HepG2 (cell line): ENCODE data around the gene KDM5A. TPM values are rescaled to one million over a fixed set of nuclear protein-coding genes. Genes with fewer than 3 reads are reported as not detected.
"Not testable (repeated sequence)": the region's sequence is repeated elsewhere in the genome, so short reads cannot be mapped to it uniquely, and the experiment has no call there.

Experiments
- ATAC-seq: fragments of 200-7000 bp; cut with Tn5 transposase; 3 replicates; pipeline ENCODE4 v1.9.1; 2020; ENCODE audit warnings: mild to moderate bottlenecking, moderate library complexity
- BruUV-seq: library from RNA; stranded (reverse); fragments of 400-500 nt; replicated peaks from 2 replicates; lab custom pipeline; 2021; lab: Mats Ljungman, UMichigan
- CTCF ChIA-PET: fragments of 300-600 bp; formaldehyde crosslinking; extraction: SDS; loops from one replicate; lab custom pipeline; 2021; ENCODE audit warnings: low total read pairs, inconsistent platforms, low intra/inter-chr PET ratio; lab: Yijun Ruan, JAX
- POLR2A ChIA-PET: fragments of 350-600 bp; sonication (Branson Sonifier 250); formaldehyde crosslinking; loops from one replicate; lab custom pipeline; 2020; ENCODE audit warnings: antibody characterized with exemption, inconsistent platforms; lab: Yijun Ruan, JAX
- DNase-seq: peaks from one replicate; pipeline ENCODE4 v3.0.0-alpha.2; 2015; ENCODE audit warnings: low spot score
- FAIRE-seq: peaks from 3 replicates; lab custom pipeline; 2011; peaks lifted over from hg19 to GRCh38; lab: Jason Lieb, UNC
- H2AFZ ChIP-seq: one replicate; pipeline ENCODE4 v1.6.1; 2011; ENCODE audit warnings: low read length, inconsistent platforms
- H3K27ac ChIP-seq: fragments of 300-600 bp; 3 replicates; pipeline ENCODE4 v1.8.0; 2011; ENCODE audit warnings: mixed run types, mild to moderate bottlenecking, mixed read lengths, low read length, inconsistent platforms; ENCODE audit not compliant: insufficient read depth; ENCODE audit errors: extremely low read length
- H3K27me3 ChIP-seq, 2 experiments: fragments of 200-600 bp in 1 of 2; 2 replicates in 1 of 2; 3 replicates in 1 of 2; pipeline versions ENCODE4 v1.6.0 to v1.8.0; 2011; ENCODE audit warnings: low read length in 2 of 2, mild to moderate bottlenecking in 2 of 2, moderate library complexity in 2 of 2, inconsistent platforms in 1 of 2; ENCODE audit not compliant: insufficient read depth in 2 of 2, control insufficient read depth in 1 of 2
- H3K36me3 ChIP-seq, 2 experiments: fragments of 200-600 bp in 1 of 2; replicated peaks in 1 of 2; 2 replicates in 1 of 2; 3 replicates in 1 of 2; pipeline versions ENCODE4 v1.5.1 to v1.8.0; 2011; ENCODE audit warnings: low read length in 2 of 2, inconsistent platforms in 1 of 2; ENCODE audit not compliant: insufficient read depth in 2 of 2, control insufficient read depth in 1 of 2
- H3K4me1 ChIP-seq: 2 replicates; pipeline ENCODE4 v1.5.1; 2012; ENCODE audit warnings: low read length, inconsistent platforms; ENCODE audit not compliant: insufficient read depth
- H3K4me2 ChIP-seq: 2 replicates; pipeline ENCODE4 v1.6.0; 2011; ENCODE audit warnings: low read depth, low read length, inconsistent platforms
- H3K4me3 ChIP-seq, 3 experiments: fragments of 200-600 bp in 1 of 3; sonication (generic), shearing (Covaris generic) in 1 of 3; replicated peaks in 1 of 3; 2 replicates each; pipeline ENCODE4 v1.5.1; 2011 to 2016; ENCODE audit warnings: low read length in 3 of 3, inconsistent platforms in 2 of 3, low read depth in 2 of 3, mild to moderate bottlenecking in 2 of 3, control low read depth in 1 of 3, mixed read lengths in 1 of 3; ENCODE audit not compliant: insufficient read depth in 1 of 3
- H3K79me2 ChIP-seq: one replicate; pipeline ENCODE4 v1.6.1; 2011; ENCODE audit warnings: low read length, inconsistent platforms; ENCODE audit not compliant: insufficient read depth
- H3K9ac ChIP-seq: 2 replicates; pipeline ENCODE4 v1.6.0; 2011; ENCODE audit warnings: mild to moderate bottlenecking, low read depth, low read length, inconsistent platforms; ENCODE audit not compliant: insufficient read depth
- H3K9me3 ChIP-seq: 2 replicates; pipeline ENCODE4 v1.5.1; 2012; ENCODE audit warnings: mild to moderate bottlenecking, low read length
- H4K20me1 ChIP-seq: 2 replicates; pipeline ENCODE4 v1.6.0; 2011; ENCODE audit warnings: inconsistent platforms, mild to moderate bottlenecking, low read length, moderate library complexity; ENCODE audit not compliant: insufficient read depth
- ESRRA ChIP-seq: sonication (generic); formaldehyde crosslinking; IDR thresholded peaks from 2 replicates; pipeline ENCODE4 v1.5.1; 2020; ENCODE audit warnings: mild to moderate bottlenecking, low read depth, missing genetic modification reagents
- ONECUT2 ChIP-seq: sonication (generic); formaldehyde crosslinking; IDR thresholded peaks from 2 replicates; pipeline ENCODE4 v1.4.0; 2020; ENCODE audit warnings: missing genetic modification reagents
- RERE ChIP-seq: IDR thresholded peaks from 2 replicates; pipeline ENCODE4 v1.6.1; 2016; ENCODE audit warnings: low read depth, missing genetic modification reagents, missing compliant biosample characterization
- ZNF232 ChIP-seq: sonication (generic); formaldehyde crosslinking; IDR thresholded peaks from 2 replicates; pipeline ENCODE4 v1.4.0; 2020; ENCODE audit warnings: missing genetic modification reagents, borderline replicate concordance
- ZNF354B ChIP-seq: sonication (generic); formaldehyde crosslinking; IDR thresholded peaks from 2 replicates; pipeline ENCODE4 v1.8.0; 2022; ENCODE audit warnings: mild to moderate bottlenecking, missing genetic modification reagents
- ZNF557 ChIP-seq: sonication (generic); formaldehyde crosslinking; IDR thresholded peaks from 2 replicates; pipeline ENCODE4 v1.4.0; 2020; ENCODE audit warnings: missing genetic modification reagents
- ZNF792 ChIP-seq: IDR thresholded peaks from 2 replicates; pipeline ENCODE4 v1.6.1; 2016
- WGBS: methylation state at CpG from one replicate; pipeline ENCODE4 v1.1.6; 2017; ENCODE audit warnings: low lambda C conversion rate; 5-methylcytosine and 5-hydroxymethylcytosine counted together
- in situ Hi-C: cut with HindIII; loops from 2 replicates; pipeline ENCODE4 v1.10.0; 2017; ENCODE audit warnings: low pct_unique_long_range_greater_than_20kb; ENCODE audit not compliant: extremely low pct_ligation_motif_present
- intact Hi-C: fragments of 100-400 bp; cut with micrococcal nuclease; formaldehyde crosslinking; loops from one replicate; pipeline ENCODE4 v1.10.0; 2022; ENCODE audit not compliant: unreplicated experiment
- polyA plus RNA-seq, 8 experiments: library from polyadenylated mRNA; depleted of rRNA in 3 of 8; stranded (reverse) in 7 of 8; unstranded in 1 of 8; fragments of >200 nt; fragmentation: Illumina TruSeq in 4 of 8; extraction: Trizol in 4 of 8; gene quantifications; 2 replicates each; pipeline versions ENCODE4 v1.2.1 to v1.2.3, GENCODE V29; 2011 to 2016; ENCODE audit warnings: low read depth in 4 of 8, missing spikeins in 1 of 8, mixed read lengths in 1 of 8; ENCODE audit not compliant: insufficient read depth in 1 of 8
- total RNA-seq, 5 experiments: library from RNA; depleted of rRNA; stranded (reverse); fragments of >200 nt; fragmentation: Illumina TruSeq; extraction: Trizol; gene quantifications; 2 replicates each; pipeline ENCODE4 v1.2.3, GENCODE V29; 2016; ENCODE audit warnings: low read depth in 1 of 5

The KDM5A gene
- total and polyA plus RNA-seq, 2 of the 13 experiments (the other 11 are each of a cell fraction or from before 2014, with no cell fraction given) = 12.0 to 29.2 TPM

GRCh38 chr12:299511-299910 is 89.6 kb downstream of the KDM5A start:
- in situ Hi-C loops, intact Hi-C loops, FAIRE-seq, H3K4me1 ChIP-seq, H2AFZ ChIP-seq, H3K9me3 ChIP-seq, H3K9ac ChIP-seq, H3K27me3 ChIP-seq, H3K4me2 ChIP-seq, DNase-seq, H4K20me1 ChIP-seq, ATAC-seq, H3K4me3 ChIP-seq, CTCF ChIA-PET, BruUV-seq, POLR2A ChIA-PET, H3K27ac ChIP-seq, H3K79me2 ChIP-seq: not testable (repeated sequence)
- peak; percentile 23; the same call in 1 of the 2 replicates for TF ChIP-seq ZNF354B
- H3K36me3 ChIP-seq = peaks cover 7 to 26% of the 10 kb centered on the region in 2 experiments
- WGBS = 98% methylated on average over 5 of the region's 5 CpGs

GRCh38 chr12:298059-298458 is 91.1 kb downstream of the KDM5A start:
- H3K36me3 ChIP-seq = peaks cover 8 to 33% of the 10 kb centered on the region in 2 experiments
- H3K4me3 ChIP-seq, H2AFZ ChIP-seq, H3K4me2 ChIP-seq, H3K9ac ChIP-seq, ATAC-seq, intact Hi-C loops, BruUV-seq, H3K27ac ChIP-seq, DNase-seq, H3K27me3 ChIP-seq, H4K20me1 ChIP-seq, H3K9me3 ChIP-seq, POLR2A ChIA-PET, CTCF ChIA-PET, H3K4me1 ChIP-seq, FAIRE-seq, H3K79me2 ChIP-seq, in situ Hi-C loops: not testable (repeated sequence)
- WGBS = 100% methylated on average over 3 of the region's 8 CpGs

- intact Hi-C loops = no loop called here
- no peaks in the 10 kb centered on the region for H4K20me1 ChIP-seq
- ATAC-seq (no peak), FAIRE-seq (no peak), DNase-seq (no peak)
- H3K36me3 ChIP-seq = peaks cover 10 to 53% of the 10 kb centered on the region in 2 experiments
- H3K4me2 ChIP-seq = no peak overlapping the region
- BruUV-seq = no TSS peak
- no peak overlapping the region for H3K9ac ChIP-seq
- ChIA-PET CTCF (no interaction called here), POLR2A (no interaction called here)
- no peak overlapping the region for H3K4me3 ChIP-seq
- WGBS = 96% methylated on average over 1 of the region's 1 CpG
- H2AFZ ChIP-seq = no peak overlapping the region
- in situ Hi-C loops = no loop called here
- peaks cover 2% of the 10 kb centered on the region for H3K4me1 ChIP-seq
- no peaks in the 10 kb centered on the region for H3K79me2 ChIP-seq
- H3K9me3 ChIP-seq = no peaks in the 10 kb centered on the region
- H3K27me3 ChIP-seq = no peaks in the 10 kb centered on the region
- no peak overlapping the region for H3K27ac ChIP-seq
- TF ChIP-seq ESRRA (CRISPR knock-in tag) (no peak), ONECUT2 (no peak), ZNF232 (CRISPR knock-in tag) (no peak), ZNF792 (no peak), RERE (CRISPR knock-in tag) (no peak), ZNF557 (no peak)
Observed at GRCh38 chr12:295132-295531, 94.0 kb downstream of the KDM5A start.
